ENCODE measurements around the gene SETDB2. TPM values are rescaled to one million over a fixed set of nuclear protein-coding genes. Genes with fewer than 3 reads are reported as not detected.

Gene SETDB2
- total RNA-seq, 6 experiments from 2014 or later, result 4.4 to 7.4 (median 6.5) TPM

DNA sequence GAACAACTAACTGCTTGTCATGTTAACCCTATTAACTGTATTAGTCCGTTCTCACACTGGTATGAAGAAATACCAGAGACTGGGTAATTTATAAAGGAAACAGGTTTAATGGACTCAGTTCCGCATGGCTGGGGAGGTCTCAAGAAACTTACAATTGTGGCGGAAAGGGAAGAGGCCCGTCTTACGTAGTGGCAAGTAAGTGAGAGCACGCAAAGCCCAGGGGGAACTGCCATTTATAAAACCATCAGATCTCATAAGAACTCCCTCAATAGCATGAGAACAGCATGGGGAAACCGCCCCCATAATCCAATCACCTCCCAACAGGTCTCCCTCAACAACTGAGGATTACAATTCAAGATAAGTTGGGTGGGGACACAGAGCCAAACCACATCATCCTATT lies 86.4 kb downstream of the SETDB2 start:
- Mint-ChIP-seq H3K4me3 (no peak overlapping the region), H3K36me3 (ENCODE audit: low read depth) (peaks cover 32% of the 10 kb centered on the region)
- no peak for DNase-seq

GRCh38 chr13:49532593-49532992 lies 88.5 kb downstream of the SETDB2 start:
- H3K9me3 Mint-ChIP-seq, result no peaks in the 10 kb centered on the region
- H3K27ac Mint-ChIP-seq, result no peak overlapping the region
- no peak for DNase-seq
- H3K27me3 Mint-ChIP-seq (ENCODE audit: insufficient read depth), result no peaks in the 10 kb centered on the region
- no peak overlapping the region for H3K4me3 Mint-ChIP-seq
- peaks cover 27% of the 10 kb centered on the region for H3K36me3 Mint-ChIP-seq (ENCODE audit: low read depth)
- TF ChIP-seq, protein P1, sequence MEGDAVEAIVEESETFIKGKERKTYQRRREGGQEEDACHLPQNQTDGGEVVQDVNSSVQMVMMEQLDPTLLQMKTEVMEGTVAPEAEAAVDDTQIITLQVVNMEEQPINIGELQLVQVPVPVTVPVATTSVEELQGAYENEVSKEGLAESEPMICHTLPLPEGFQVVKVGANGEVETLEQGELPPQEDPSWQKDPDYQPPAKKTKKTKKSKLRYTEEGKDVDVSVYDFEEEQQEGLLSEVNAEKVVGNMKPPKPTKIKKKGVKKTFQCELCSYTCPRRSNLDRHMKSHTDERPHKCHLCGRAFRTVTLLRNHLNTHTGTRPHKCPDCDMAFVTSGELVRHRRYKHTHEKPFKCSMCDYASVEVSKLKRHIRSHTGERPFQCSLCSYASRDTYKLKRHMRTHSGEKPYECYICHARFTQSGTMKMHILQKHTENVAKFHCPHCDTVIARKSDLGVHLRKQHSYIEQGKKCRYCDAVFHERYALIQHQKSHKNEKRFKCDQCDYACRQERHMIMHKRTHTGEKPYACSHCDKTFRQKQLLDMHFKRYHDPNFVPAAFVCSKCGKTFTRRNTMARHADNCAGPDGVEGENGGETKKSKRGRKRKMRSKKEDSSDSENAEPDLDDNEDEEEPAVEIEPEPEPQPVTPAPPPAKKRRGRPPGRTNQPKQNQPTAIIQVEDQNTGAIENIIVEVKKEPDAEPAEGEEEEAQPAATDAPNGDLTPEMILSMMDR (IDR thresholded peaks at IDR 0.05), result no peak
- H3K4me1 Mint-ChIP-seq (ENCODE audit: low read depth), result no peaks in the 10 kb centered on the region

More for the DNA sequence above, 86.4 kb downstream of the SETDB2 start:
- Mint-ChIP-seq H3K4me1 (ENCODE audit: low read depth) (no peaks in the 10 kb centered on the region), H3K27me3 (ENCODE audit: insufficient read depth) (no peaks in the 10 kb centered on the region), H3K27ac (no peak overlapping the region), H3K9me3 (no peaks in the 10 kb centered on the region)
- TF ChIP-seq, protein P1 (IDR thresholded peaks at IDR 0.05), result no peak

DNA sequence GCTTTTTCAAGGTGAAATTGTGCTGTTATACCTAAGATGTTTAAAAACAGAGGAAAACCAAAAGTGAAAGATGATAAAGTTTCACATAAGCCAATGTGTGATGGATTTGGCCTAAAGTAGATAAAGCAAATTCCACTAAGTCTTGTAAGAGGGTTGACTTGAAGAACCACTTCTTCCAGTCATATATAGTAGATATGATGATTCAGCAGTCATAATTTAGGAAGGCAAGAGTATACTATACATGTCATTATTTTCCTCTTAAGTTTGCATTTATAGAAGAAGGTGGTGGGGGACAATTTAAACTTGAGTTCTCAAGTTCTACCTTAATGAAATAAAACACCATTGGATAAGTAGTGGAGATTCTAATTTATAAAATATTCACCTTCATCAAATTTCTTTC lies 88.9 kb downstream of the SETDB2 start:
- TF ChIP-seq, protein P1 (IDR thresholded peaks at IDR 0.05), result no peak
- Mint-ChIP-seq H3K4me3 (no peak overlapping the region), H3K9me3 (no peaks in the 10 kb centered on the region), H3K27ac (no peak overlapping the region), H3K27me3 (ENCODE audit: insufficient read depth) (no peaks in the 10 kb centered on the region), H3K4me1 (ENCODE audit: low read depth) (no peaks in the 10 kb centered on the region), H3K36me3 (ENCODE audit: low read depth) (peaks cover 27% of the 10 kb centered on the region)
- DNase-seq, result no peak

DNA sequence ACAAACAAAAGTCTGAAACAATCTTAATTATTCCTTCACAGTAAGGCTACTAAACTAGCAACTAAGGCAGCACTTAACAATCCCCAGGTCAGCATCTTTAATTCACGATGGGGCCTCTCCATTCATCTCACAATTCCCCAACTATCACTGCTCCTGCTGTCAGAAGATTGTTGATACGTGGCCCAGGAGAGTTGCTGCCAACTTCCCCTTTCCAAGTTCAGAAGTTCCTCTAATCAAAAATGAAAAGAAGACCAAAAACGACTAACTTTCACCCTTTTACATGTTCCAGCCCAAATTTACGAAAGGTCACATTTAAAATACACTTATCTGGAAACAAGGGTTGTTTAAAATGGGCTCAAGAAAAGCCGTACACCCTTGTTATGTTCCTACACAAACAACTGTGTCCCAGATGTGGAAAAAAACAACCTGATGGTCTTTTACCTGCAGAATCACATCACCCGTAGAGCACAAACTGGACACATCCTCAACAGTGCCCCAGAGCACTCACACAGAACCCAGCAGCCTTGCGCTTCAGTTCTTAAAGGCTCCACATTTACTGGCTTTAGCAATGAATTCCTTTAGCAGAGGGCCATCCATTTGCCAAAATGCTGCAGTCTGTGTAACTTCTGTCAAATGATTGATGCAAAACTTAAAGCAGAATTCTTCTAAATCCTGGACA lies 89.7 kb downstream of the SETDB2 start:
- TF ChIP-seq, protein P1 (IDR thresholded peaks at IDR 0.05), result no peak
- Mint-ChIP-seq H3K36me3 (ENCODE audit: low read depth) (peaks cover 27% of the 10 kb centered on the region), H3K9me3 (no peaks in the 10 kb centered on the region), H3K4me3 (no peak overlapping the region), H3K27me3 (ENCODE audit: insufficient read depth) (no peaks in the 10 kb centered on the region), H3K27ac (no peak overlapping the region), H3K4me1 (ENCODE audit: low read depth) (no peaks in the 10 kb centered on the region)
- no peak for DNase-seq

DNA sequence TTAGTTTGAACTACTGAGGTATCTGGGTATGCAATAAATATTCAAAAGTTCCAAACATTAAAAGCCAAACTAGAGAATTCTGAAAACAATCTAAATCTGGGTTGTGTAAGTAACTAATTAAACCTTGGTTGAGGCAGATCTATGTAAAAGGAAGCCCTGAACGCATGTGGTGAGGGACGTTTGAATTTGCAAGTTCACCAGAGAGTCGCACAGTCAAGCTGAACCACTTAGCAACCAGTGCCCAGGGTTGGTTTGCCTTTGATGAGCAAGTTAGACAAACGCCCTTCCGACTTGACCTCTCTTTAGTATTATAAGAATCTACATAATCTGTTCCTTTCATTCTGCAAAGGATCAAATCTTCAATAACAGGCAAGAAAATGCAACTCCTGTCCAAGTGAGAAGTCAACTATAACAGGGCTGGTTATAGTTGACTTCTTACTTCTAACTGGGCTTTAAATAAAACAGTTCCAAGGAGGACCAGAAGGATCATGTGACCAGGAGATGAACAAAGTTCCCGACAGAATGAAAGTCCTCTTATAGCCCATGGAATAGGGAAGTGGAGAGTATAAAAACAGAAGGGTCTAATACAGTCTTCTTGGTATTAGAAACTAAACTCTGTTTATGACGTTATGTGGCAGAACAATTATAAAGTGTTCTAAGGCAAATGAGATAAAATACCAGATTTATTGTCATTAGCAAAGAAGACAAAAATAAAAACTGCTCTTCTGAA lies 92.2 kb downstream of the SETDB2 start:
- Mint-ChIP-seq H3K4me3 (no peak overlapping the region), H3K27me3 (ENCODE audit: insufficient read depth) (no peaks in the 10 kb centered on the region), H3K27ac (no peak overlapping the region), H3K9me3 (no peaks in the 10 kb centered on the region), H3K4me1 (ENCODE audit: low read depth) (peaks cover 10% of the 10 kb centered on the region), H3K36me3 (ENCODE audit: low read depth) (peaks cover 29% of the 10 kb centered on the region)
- DNase-seq, result no peak
- TF ChIP-seq, protein P1 (IDR thresholded peaks at IDR 0.05), result no peak

Measured in HFFc6 (cell line).